ENCODE measurements around the gene ZNF609.

Gene ZNF609

GRCh38 chr15:64701482-64702184, 241.3 kb downstream of the ZNF609 start:
- no peak for DNase-seq

- DNase-seq: peak; percentile 82
Observed at GRCh38 chr15:64702816-64703631, 242.6 kb downstream of the ZNF609 start.

GRCh38 chr15:64703632-64703959, 243.2 kb downstream of the ZNF609 start:
- DNase-seq: no peak

- DNase-seq: no peak
Observed at GRCh38 chr15:64705006-64705405, 244.6 kb downstream of the ZNF609 start.

- DNase-seq: no peak
Observed at GRCh38 chr15:64706011-64706911, 245.9 kb downstream of the ZNF609 start.

GRCh38 chr15:64710676-64711428, 250.5 kb downstream of the ZNF609 start:
- no peak for DNase-seq

- no peak for DNase-seq
Observed at GRCh38 chr15:64712353-64712752, 252.0 kb downstream of the ZNF609 start.

- no peak for DNase-seq
Observed at GRCh38 chr15:64713592-64713991, 253.2 kb downstream of the ZNF609 start.

- no peak for DNase-seq
Observed at GRCh38 chr15:64716452-64716851, 256.1 kb downstream of the ZNF609 start.

- no peak for DNase-seq
Observed at GRCh38 chr15:64717130-64717529, 256.8 kb downstream of the ZNF609 start.

GRCh38 chr15:64717735-64718495, 257.5 kb downstream of the ZNF609 start:
- no peak for DNase-seq

GRCh38 chr15:64720188-64720587, 259.8 kb downstream of the ZNF609 start:
- DNase-seq: no peak

- no peak for DNase-seq
Observed at GRCh38 chr15:64730151-64730550, 269.8 kb downstream of the ZNF609 start.

GRCh38 chr15:64731012-64731804, 270.8 kb downstream of the ZNF609 start:
- peak; percentile 31 for DNase-seq

GRCh38 chr15:64731805-64732151, 271.4 kb downstream of the ZNF609 start:
- DNase-seq: no peak

- no peak for DNase-seq
Observed at GRCh38 chr15:64732156-64732860, 271.9 kb downstream of the ZNF609 start.

All from MV-4-11 (cell line).